ENCODE results near the gene PARD6B.

GRCh38 chr20:50721881-50722281 is 9.5 kb upstream of the PARD6B start:
- peak; percentile 15 to 29 for TF ChIP-seq POLR2A (IDR thresholded peaks at IDR 0.05)
- TF ChIP-seq, protein P1, sequence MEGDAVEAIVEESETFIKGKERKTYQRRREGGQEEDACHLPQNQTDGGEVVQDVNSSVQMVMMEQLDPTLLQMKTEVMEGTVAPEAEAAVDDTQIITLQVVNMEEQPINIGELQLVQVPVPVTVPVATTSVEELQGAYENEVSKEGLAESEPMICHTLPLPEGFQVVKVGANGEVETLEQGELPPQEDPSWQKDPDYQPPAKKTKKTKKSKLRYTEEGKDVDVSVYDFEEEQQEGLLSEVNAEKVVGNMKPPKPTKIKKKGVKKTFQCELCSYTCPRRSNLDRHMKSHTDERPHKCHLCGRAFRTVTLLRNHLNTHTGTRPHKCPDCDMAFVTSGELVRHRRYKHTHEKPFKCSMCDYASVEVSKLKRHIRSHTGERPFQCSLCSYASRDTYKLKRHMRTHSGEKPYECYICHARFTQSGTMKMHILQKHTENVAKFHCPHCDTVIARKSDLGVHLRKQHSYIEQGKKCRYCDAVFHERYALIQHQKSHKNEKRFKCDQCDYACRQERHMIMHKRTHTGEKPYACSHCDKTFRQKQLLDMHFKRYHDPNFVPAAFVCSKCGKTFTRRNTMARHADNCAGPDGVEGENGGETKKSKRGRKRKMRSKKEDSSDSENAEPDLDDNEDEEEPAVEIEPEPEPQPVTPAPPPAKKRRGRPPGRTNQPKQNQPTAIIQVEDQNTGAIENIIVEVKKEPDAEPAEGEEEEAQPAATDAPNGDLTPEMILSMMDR (IDR thresholded peaks at IDR 0.05 in 4 of 5, conservative IDR thresholded peaks at IDR 0.05 in 1 of 5) = no peak

Measured in gastrocnemius medialis (tissue), 4 donors.